Tongue (tissue), 2 donors: ENCODE data around the gene GJC2. TPM values are rescaled to one million over a fixed set of nuclear protein-coding genes. Genes with fewer than 3 reads are reported as not detected.

ENCODE experiments used
- DNase-seq: peaks from one replicate; pipeline ENCODE4 v3.0.0-alpha.2; 2015
- total RNA-seq: library from RNA; depleted of rRNA; stranded (reverse); fragments of >200 nt; gene quantifications from one replicate; pipeline ENCODE4 v1.2.3, GENCODE V29; 2014

The GJC2 gene
- total RNA-seq, 1 donor from 2014 or later, result 5.5 TPM

DNA sequence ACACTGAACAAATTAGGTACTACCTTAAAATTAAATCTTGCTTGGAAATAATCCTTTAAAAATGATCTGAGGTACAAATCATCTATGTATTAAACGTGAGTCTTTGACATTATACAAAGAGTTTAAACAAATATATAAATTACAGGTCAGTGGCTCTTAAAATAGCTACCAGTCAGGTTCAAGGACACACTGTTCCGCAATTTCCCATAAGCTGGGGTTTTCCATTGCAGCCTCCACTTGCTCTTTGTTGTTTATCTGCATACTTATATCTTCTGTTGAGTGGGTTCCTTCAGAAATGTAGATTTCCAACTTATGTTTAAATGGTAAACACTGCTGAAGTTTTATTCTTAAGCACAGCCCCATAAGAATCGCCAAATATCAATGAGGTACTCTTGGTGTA is 34.9 kb upstream of the GJC2 start:
- no peak for DNase-seq

DNA sequence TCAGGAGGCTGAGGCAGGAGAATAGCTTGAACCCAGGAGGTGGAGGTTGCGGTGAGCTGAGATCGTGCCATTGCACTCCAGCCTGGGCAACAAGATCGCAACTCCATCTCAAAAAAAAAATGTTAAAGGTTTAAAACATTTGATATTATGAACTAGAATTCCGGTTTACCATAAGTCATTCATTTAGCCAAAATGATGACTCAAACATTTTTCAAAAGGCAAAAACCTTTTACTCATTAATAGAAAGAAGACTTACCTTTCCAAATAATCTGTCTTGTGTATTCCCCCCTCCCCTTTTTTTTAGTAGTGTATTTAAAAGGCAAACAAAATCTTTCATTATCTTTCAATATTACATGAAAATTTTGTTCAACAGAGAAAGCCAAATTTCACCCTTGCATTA is 32.4 kb upstream of the GJC2 start:
- DNase-seq, result no peak

DNA sequence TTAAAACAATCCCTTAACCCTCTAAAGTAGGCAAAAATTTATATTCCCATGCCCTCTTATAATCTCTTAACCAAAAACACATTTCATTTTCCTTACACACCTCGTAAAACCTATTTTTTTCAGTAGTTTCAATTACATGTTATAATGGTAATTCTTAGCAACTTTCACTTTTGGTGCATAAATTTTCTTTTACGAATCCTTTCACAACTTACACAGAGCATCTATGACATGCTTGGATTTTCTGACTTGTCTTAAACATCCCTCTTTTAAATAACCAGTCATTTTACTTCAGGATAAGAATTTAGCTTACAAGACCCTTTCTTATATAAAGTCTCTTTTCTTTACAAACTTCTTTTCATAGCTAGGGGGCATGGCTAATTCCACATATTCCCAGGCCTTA is 31.7 kb upstream of the GJC2 start:
- DNase-seq, result no peak

DNA sequence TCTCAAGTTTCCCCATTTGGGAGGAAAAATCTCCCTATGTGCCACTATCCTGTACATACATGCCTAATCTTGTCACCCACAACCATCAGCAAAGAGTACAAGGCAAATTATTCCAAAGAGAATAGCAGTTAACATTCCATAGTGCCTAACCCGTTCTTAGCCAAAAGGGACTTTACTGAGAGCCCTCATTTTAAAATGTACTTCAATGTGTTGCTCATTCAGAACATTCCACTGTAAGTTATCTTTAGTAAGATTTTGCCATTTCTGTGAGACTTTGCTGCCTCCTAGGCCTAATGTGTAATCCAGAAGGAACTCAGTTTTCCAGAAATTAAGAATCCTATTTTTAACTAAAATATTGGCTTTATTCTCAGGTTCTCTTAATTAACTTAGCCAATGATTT is 29.4 kb upstream of the GJC2 start:
- no peak for DNase-seq

DNA sequence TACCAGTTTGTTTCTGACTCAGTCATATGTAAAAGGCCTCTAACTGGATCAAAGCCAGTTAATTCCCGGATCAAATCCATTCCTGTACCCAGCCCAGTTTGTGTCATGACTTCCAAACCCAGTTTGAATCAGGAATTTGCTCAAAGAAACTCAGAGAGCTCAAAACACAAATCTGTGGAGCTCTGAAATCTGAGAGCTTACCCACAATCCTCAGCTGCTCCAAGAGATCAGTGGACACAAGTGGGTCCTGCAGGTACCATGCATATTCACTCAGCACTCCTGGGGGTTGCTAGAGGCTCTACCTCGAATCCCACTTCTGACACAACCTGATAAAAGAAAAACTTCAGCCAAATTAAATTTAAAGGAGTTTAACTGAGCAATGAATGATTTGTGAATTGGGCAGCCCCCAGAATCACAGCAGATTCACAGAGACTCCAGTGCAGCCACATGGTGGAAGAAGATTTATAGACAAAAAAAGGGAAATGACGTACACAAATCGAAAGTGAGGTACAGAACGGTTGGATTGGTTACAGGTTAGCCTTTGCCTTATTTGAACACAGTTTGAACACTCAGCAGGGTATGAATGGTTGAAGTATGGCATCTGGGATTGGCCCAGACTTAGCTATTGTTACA is 28.8 kb upstream of the GJC2 start:
- no peak for DNase-seq

DNA sequence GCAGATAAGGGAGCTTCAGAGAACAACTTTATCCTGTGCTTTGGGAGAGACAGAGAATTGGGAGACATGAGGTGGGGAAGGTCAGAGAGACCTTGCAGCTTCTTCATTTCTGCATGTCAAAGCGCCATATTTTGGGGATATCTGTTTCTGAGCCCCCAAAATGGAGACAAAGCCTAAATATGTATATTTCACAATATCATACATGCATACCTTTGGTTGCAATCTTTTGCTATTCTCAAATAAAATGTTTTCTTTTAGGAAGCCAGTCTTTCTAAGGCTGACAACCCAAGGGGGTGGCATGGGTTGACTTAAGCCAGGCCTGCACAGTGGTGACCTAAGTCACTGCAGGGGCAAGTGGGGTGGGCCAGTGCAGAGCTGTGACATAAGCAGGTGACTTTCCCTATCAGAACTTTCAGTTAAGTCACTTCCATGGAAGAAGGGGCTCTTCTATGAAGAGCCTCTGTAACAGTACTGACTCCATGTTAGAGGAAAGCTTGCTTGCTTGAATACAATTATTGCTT is 26.7 kb upstream of the GJC2 start:
- no peak for DNase-seq

DNA sequence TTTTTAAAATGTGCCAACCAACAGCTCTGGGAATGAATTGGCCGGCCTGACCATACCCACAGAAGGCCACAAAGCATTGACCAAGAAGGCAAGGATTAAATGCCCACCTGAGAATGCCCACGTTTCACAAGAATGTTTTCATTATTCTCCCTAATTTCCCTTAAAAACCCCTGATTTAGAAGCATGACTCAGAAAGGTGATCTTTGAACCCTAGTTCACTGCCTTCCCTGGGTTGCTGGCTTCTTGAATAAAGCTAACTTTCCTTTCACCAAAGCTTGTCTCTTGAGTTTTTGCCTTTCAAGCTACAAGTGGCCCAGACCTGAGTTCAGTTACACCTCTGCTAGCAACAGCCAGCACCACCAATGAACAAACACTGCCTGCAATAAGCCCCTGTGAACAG is 26.2 kb upstream of the GJC2 start:
- no peak for DNase-seq

DNA sequence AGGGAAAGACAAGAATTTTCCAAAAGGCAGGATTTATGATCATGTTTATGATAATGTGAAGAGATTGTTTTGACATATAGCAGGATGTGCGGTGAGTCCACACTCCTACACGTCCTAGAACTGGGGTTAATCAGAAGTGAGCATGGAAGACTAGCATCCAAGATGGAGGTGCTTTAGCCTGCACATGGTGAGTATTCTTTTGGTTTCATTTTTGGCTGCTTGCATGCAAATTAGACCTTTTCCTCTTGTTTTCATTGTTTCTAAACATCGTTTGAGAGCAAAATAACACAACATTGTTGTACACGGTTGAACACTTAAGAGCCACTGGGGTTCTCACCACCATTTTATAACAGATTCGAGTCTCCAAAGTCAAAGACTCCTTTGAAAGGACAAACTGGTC is 24.5 kb upstream of the GJC2 start:
- DNase-seq, result no peak

DNA sequence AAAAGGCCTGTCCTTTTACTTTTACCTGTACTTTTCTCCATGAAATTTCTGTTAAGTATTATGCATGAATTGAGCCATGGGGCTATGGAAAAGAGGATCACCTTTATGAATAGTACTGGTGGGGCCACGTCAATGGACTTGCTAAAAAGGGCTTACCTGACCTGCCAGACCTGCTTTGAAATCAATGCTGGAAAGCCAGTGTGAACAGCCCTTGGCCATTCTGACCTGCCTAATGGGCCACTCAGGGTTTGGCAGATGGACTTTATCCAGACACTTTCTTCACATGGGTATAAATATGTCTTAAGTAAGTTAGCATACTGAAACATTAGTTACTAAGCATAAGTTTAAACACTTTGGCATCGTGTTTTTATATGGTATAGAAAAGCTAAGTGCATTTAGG is 18.0 kb upstream of the GJC2 start:
- DNase-seq, result no peak

DNA sequence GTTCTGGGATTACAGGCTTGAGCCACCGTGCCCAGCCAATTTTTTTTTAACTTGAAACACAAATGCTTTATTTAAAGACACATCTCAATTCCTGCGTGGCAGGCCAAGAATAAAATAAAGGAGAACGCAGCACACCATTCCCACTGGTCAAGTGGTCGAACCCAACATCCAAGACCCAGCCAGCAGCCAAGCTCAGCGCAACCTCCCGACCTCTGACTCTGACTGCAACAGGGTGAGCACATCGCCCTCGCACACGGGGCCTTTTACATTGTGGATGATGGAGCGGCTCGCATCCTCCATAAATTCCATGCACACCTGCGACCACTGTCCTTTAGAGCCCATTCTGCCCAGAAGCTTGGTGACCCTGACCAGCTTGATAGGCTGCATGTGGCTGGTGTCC is 15.1 kb upstream of the GJC2 start:
- DNase-seq, result no peak

DNA sequence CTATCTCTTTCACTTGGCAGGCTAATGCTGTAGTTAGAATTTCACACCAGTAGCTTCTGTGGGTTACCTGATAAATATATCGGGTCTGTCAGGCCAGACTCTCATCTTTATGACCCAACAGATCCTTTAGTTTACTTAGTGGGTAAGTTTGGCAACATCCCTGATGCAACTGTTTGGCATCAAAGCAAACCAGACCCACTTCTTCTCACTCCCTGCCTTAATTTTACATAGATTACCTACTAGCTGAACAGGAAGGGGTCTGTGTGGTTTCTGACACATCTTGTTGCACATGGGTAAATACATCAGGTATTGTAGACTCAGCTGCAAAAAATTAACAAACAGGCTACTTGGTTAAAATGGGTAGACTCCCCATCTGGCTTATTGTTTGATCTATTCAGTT is 12.8 kb upstream of the GJC2 start:
- no peak for DNase-seq

DNA sequence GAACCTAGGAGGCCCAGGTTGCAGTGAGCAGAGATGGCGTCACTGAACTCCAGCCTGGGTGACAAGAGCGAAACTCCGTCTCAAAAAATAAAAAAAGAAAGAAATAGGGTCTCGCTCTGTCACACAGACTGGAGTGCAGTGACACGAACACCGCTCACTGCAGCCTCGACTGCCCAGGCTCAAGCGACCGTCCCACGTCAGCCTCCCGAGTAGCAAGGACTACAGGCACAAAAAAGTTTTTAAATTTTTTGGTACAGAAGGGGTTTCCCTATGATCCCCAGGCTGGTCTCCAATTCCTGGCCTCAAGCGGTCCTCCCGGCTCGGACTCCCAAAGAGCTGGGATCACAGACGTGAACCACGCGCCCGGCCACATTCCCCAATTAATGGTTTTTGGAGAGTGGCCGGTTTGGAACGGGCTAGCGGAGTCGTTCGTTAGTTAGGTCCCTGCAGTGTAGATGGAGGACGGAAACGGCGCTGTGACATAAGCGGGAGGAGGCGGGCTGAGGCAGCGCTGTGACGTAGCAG is 10.3 kb upstream of the GJC2 start:
- DNase-seq, result no peak

DNA sequence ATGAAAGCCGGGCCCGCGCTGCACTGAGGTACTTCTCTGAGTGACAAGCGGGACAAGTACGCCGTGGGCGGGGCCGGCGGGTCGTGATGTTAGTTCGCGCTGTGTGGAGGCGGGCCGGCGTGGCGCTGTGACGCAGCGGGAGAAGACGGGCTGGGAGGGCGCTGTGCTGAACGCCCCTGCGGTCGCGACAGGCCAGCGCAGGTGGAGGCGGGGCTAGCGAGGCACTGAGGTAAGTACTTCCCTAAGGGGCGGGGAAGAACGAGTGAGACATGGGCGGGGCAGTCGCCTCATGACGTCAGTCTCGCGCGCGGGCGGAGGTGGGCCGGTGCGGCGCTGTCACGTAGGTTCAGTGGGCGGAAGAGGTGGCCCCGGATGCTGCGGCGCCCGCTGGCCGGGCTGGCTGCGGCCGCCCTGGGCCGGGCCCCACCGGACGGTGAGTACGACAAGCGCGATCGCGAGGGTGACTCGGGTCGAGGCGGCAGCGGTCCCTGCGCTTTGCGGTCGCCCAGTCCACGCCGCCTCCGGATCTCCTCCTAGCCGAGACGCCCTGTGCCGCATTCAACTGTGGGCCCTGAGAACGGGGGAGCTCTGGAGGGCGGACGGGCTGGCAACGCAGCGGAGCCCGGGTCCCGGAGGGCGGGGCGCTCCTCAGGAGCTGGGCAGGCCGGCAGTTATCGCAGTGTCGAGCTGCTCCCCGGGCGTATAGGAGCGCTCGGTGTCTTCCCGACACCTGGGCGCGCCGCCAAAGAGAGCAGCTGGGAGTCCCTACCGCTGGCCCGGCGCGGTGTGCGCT is 9.6 kb upstream of the GJC2 start, which contains the start of gene GUK1:
GUK1 (plus strand) TSS at position 349 of the 793 bp plus-strand sequence; CDS start at position 373, 24 bp downstream.
- peak; percentile 99 for DNase-seq

DNA sequence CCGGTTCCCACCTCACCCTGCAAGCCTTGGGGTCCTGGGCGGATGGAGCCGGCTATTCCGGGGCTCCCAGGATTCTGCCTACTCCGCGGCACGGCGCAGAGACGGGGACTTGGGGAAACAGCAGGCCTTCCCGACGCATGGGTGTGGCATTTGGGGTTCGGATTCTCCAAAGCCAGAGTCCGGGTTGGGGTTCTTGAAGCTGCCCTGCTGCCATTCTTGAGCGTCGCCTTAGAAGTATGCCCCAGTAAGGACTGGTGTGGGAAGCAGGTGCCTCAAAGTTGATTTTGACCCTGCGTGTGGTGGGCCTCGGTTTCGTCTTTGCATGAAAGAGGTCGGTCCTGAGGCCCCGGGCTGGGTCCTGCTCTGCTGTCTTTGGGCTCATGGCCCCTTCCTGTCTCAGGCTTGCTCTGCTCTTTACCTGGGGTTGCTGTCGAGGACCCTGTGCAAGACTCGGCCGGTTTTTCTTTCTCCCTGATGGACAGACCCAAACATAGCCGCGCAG is 9.0 kb upstream of the GJC2 start:
- no peak for DNase-seq

DNA sequence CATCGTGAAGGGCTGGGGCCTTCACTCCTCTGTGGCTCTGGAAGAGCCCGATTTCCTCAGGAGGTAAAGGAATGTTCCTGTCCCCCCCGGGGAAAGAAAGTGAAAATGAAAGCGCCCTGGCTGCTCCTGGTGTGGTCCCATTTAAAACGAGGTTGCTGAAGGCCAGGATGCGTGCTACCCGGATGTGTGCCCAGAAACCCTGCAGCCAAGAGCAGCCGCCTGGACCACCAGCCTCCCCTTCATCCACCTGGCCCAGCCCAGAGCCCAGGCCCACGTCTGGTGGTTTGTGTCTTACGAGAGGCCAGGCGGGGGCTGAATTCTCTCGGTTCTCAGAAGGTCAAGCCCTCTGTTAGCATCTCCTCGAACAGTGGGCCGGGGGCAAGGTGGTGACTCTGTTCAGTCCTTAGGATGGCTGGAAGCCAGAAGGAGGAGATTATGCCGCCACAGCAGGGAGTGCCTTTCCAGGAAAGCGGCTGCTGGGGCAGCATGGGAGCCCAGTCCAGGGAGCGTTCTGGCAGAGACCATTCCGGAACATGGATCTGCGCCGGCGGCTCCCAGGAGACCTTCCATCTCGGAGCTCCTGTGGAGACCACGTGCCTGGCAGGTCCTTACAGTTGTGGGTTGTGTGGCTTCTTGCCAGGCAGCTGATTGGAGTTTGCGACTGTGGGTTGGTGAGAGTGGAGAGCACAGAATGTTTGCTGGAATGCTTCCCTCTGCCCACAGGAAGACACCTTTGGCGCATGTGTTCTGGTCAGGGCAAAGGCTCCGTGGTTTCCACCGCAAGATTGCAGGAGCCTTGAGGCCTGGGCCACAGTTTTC is 8.3 kb upstream of the GJC2 start:
- DNase-seq, result peak; percentile 36

DNA sequence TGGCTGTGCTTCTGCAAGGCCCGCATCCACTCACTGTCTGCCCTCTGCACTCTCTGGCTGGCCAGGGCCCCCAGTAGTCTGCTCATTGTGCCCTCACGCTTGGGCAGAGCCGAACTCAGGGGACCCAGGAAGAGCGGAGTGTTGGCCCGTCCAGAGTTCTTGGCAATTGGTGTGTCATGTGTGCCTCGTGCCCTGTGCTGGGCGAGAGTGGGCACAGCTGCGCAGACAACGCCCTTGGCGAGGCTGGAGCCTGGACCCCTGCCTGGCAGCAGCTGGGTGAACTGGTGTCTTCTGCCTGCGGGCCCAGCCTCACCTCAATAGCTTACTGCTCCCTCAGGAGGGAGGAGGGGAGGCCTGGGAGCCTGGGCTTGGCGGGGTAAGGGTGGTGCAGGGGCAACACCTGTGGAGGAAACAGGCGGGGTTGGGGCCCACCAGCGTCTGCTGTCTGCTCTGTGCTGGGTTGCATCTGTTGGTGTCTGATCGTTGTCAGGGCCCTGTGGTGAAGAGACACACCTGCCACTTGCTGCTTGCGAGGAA is 7.5 kb upstream of the GJC2 start:
- peak; percentile 64 for DNase-seq

DNA sequence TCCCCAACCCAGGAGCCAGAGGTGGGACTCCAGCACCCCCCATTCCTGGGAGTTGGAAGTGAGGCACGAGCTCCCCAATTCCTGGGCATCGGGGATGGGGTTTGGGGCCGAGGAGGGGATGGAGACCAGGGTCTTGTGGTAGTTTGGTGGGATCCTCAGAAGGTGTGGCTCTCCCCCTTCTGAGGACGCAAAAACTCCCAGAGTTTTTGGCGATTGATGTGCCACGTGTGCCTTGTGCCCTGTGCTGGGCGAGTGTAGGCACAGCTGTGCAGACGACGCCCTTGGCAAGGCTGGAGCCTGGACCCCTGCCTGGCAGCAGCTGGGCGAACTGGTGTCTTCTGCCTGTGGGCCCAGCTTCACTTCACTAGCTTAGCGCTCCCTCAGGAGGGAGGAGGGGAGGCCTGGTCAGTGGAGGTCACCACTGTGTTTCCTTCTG is 7.0 kb upstream of the GJC2 start:
- peak; percentile 73 for DNase-seq

DNA sequence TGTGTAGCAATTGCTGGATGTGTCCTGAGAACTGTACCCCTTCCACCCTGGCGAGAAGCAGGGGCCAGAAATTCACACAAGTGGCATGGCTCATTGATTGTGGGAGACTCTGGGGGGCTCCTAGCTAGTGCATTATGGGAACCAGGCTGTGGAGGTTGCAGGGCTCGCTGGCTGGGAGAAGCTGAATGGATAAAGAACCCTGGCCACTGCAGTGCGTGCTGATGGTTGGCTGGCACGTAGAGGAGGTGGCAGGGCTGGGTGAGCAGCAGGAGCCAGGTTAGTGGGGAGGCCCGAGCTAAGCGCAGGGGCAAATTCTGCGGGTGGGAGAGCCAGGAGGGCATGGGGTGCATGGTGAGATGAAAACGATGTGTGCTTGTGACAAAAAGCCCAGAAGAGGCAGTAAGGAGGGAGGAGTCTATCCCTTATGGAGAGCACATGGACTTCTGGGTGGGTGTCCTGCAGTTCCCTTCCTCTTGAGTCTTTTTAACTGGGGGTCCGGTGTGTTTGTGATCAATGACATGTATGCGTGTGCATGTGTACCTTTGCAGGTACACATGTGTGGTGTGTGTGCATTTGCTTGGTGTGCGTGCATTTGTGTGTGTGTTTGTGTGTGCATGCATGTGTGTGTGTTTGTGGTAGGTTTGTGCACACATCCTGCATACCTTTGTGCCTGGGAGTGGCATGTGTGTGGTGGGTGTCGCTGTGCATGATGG is 6.1 kb upstream of the GJC2 start:
- no peak for DNase-seq

DNA sequence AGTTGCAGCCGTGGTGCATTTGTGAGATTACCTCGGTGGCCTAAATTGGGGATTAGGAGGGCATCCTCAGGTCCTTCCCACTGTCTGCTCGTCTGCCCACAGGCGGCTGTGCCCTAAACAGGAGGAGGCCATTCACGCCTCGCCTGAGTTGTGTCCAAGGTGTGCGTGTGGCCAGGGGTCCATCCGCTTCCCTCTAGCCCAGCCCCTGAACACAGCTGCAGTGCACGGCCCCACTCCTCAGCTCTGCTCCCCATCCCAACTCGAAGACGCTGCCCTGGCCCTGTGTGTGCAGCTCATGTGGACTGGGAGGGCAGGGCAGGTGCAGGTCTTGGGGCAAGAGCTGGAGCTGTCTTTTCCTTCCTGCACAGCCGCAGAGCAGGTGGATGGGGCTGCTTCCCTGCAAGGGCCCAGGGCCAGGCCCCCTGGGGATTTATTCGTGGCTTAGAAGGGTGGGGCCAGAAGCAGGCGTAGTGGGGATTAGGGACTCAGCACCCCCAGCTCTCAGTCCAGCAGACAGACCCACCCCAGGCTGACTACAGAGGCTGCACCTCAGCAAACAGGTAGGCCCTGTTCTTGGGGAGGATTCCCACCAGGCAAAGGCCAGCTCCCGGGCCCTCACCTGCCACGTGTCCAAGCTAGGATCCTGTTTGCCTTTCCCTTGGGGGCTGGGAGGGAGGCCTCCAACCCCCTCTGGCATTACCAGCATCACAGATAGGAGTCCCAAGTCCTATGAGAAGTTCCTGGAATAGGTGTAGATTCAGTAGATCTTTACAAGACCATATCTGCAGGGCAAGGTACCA is 5.3 kb upstream of the GJC2 start:
- no peak for DNase-seq

DNA sequence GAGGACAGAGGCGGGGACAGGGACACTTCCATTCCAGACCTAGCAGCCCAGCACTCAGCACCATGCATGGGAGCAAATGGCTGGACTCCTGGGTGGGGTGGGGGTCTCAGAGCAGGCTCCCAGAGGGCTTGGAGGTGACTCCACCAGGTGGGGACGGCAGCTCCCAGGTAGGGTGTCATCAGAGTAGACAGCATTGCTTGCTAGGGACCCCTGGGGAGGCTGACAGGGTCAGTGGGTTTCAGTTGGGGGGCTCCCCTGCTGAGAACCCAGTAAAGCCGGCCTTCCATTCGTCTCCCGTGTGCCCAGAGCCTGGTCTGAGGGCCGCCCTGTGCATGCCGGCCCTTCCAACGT is 4.8 kb upstream of the GJC2 start:
- DNase-seq, result no peak
